OCI-M1 (cell line): Measurements from ENCODE around the gene PDXDC1.
"Not testable (repeated sequence)": the region's sequence is repeated elsewhere in the genome, so short reads cannot be mapped to it uniquely, and the experiment has no call there.

ENCODE experiments used
- DNase-seq: peaks from one replicate; lab custom pipeline; 2025; lab: John Stamatoyannopoulos, UW

The PDXDC1 gene

DNA sequence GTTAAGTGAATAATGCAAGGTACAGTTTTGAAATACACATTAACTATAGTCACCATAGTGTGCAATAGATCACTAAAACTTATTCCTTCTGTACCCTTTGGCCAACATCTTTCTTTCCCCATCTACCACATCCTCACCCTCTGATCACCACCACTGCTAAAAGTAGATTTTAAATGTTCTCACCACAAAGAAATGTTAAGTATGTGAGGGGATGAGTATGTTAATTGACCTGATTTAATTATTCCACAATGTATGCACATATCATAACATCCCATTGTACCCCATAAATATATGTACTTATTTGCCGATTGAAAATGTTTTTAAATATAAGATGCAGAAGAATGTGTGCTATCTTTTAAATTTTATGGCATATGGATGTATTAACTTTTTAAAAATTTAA, 188.2 kb downstream of the PDXDC1 start:
- DNase-seq, result not testable (repeated sequence)

GRCh38 chr16:15166177-15166576, 191.4 kb downstream of the PDXDC1 start:
- DNase-seq, result not testable (repeated sequence)

DNA sequence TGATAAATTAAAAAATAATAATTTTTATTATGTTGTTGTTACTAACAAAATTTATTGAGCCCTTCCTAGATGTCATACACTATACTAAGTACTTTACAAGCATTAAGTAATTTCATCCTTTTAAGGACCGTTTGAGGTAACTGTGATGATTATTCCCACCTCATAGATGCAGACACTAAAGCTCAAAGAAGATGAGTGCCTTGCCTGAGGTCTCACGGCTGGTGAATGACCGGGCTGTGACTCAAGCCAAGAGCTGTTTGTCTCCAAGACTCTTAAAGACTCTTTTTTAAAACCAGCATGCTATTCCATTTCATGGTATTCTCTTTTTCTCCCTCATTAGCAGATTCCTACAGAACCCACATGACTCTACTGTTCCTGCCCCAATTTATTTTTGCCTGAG, 193.5 kb downstream of the PDXDC1 start:
- not testable (repeated sequence) for DNase-seq

DNA sequence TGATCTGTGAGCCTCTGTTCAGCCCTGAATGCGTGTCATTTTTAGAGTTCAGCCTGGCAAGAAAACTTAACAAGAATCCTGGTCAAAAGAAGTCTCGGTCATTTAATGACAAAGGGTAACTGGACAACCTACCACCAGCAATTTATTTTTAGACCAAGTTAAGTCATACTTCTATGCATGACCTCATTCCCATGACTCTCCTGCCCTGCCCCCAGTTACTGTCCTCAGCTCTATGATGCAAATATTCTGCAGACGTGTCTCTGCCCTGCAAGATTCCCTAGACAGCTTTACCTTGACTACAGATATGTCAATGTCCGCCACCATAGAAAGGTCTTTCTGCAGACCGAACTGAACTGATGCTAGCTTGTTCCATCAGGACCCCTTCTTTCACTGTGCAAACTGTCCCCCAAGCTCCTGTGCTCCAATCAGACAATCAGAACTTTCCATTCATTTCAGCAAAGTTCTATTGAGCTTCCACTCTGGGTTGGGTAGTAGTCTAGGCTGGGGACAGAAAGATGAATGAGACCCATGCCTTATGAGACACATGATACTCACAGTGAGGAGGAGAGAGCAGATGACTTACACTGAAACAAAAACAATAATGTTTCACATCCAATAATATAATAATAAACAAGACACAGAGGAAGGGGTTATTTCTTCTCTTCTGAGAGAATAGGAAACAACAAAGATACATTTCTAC, 194.3 kb downstream of the PDXDC1 start:
- DNase-seq, result peak; percentile 8

DNA sequence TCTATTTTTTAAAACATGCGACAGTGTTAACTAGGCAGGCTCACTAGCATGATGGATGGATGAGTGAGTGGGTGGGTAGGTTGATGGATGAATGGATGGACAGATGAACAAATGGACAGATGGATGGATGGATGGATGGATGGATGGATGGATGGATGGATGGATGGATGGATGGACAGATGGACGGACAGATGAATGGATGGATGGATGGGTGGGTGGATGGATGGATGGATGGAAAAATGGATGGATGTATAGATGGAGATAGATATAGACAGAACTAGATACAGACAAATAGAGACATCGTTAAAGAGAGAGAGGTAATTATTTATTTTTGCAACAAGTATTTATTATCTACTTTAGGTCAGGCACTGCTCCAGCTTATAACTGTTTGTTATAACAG, 205.1 kb downstream of the PDXDC1 start:
- not testable (repeated sequence) for DNase-seq

DNA sequence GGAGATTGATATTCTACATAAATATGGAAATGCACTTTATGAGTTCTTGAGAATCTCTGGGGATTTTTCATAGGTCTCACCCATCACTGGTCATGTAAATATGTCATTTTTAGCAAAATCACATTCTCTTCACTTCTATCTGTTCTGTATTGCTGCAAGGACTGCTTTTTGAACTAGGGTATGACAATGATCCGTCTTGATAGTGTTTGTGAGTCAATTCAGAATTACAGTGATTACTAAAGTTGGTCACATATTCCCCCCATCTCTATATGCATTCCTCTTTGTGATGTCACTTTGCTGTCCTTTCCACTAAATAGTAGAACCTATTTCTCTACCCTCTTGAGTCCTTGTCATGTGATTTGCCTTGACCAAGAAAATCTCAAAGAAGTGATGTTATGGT, 206.1 kb downstream of the PDXDC1 start:
- DNase-seq, result not testable (repeated sequence)

- not testable (repeated sequence) for DNase-seq
Measured at GRCh38 chr16:15184000-15184399, 209.2 kb downstream of the PDXDC1 start.
